K562 (cell line): ENCODE results near the gene KAT2B. TPM values are rescaled to one million over a fixed set of nuclear protein-coding genes. Genes with fewer than 3 reads are reported as not detected.

Experiments
- ARID2 ChIP-seq: fragments of 450-650 bp; IDR thresholded peaks from 2 replicates; pipeline ENCODE4 v1.6.1; 2017; ENCODE audit warnings: antibody characterized with exemption, mild to moderate bottlenecking
- ARNT ChIP-seq, 2 experiments: fragments of 450-650 bp; IDR thresholded peaks; 2 replicates each; pipeline ENCODE4 v1.6.1; 2016; ENCODE audit warnings: mild to moderate bottlenecking in 1 of 2
- CEBPG ChIP-seq, 3 experiments: fragments of 200-800 bp in 1 of 3; sonication (Bioruptor generic) in 1 of 3; sonication (generic) in 1 of 3; formaldehyde crosslinking in 1 of 3; IDR thresholded peaks in 2 of 3; conservative IDR thresholded peaks in 1 of 3; 2 replicates each; pipeline versions ENCODE4 v1.6.1 to v1.8.0; 2016 to 2022; ENCODE audit warnings: missing compliant biosample characterization in 2 of 3, missing genetic modification characterization in 2 of 3, mild to moderate bottlenecking in 1 of 3, missing genetic modification reagents in 1 of 3
- KDM1A ChIP-seq, 2 experiments: fragments of 450-650 bp; IDR thresholded peaks; 2 replicates each; pipeline ENCODE4 v1.6.1; 2016; ENCODE audit warnings: mild to moderate bottlenecking in 2 of 2
- NR2C1 ChIP-seq, 2 experiments: fragments of 450-650 bp; IDR thresholded peaks; 2 replicates each; pipeline ENCODE4 v1.6.1; 2017; ENCODE audit warnings: mild to moderate bottlenecking in 2 of 2, antibody characterized with exemption in 1 of 2, inconsistent platforms in 1 of 2, missing compliant biosample characterization in 1 of 2, missing genetic modification characterization in 1 of 2
- NR2C2 ChIP-seq, 2 experiments: fragments of 200-800 bp in 1 of 2; sonication (Bioruptor generic) in 1 of 2; sonication (generic) in 1 of 2; formaldehyde crosslinking in 1 of 2; IDR thresholded peaks; 2 replicates each; pipeline versions ENCODE4 v1.6.1 to v1.8.0; 2016 to 2022; ENCODE audit warnings: mild to moderate bottlenecking in 1 of 2, missing compliant biosample characterization in 1 of 2, missing genetic modification characterization in 1 of 2, missing genetic modification reagents in 1 of 2
- PML ChIP-seq: IDR thresholded peaks from 2 replicates; pipeline ENCODE4 v1.6.1; 2012; ENCODE audit warnings: low read length, inconsistent platforms
- RNF2 ChIP-seq: sonication (generic); IDR thresholded peaks from 2 replicates; pipeline ENCODE4 v1.6.1; 2016
- STAT5A ChIP-seq: IDR thresholded peaks from 2 replicates; pipeline ENCODE4 v1.6.1; 2012; ENCODE audit warnings: low read length, inconsistent platforms, borderline replicate concordance
- TAF7 ChIP-seq: fragments of 450-650 bp; IDR thresholded peaks from 2 replicates; pipeline ENCODE4 v1.6.1; 2016; ENCODE audit warnings: missing genetic modification characterization, missing compliant biosample characterization
- ZBTB1 ChIP-seq: sonication (generic); formaldehyde crosslinking; IDR thresholded peaks from 2 replicates; pipeline ENCODE4 v1.8.1; 2023; ENCODE audit warnings: missing genetic modification reagents, low read depth, mild to moderate bottlenecking, borderline replicate concordance
- polyA plus RNA-seq, 8 experiments: library from polyadenylated mRNA; depleted of rRNA in 4 of 8; stranded (reverse) in 5 of 8; unstranded in 3 of 8; fragments of >200 nt; fragmentation: Nextera tagmentation in 2 of 8; fragmentation: Illumina TruSeq in 1 of 8; extraction: Ambion mirVana in 2 of 8; extraction: Trizol in 1 of 8; gene quantifications; 2 replicates each; pipeline versions ENCODE4 v1.2.1 to v1.2.3, GENCODE V29; 2011 to 2014; ENCODE audit warnings: inconsistent platforms in 1 of 8, missing spikeins in 1 of 8
- total RNA-seq, 7 experiments: library from RNA; depleted of rRNA in 6 of 7; stranded (reverse); fragments of >200 nt in 6 of 7; fragmentation: Illumina TruSeq in 2 of 7; extraction: Trizol in 2 of 7; gene quantifications; 2 replicates each; pipeline versions ENCODE4 v1.2.1 to v1.2.3, GENCODE V29; 2011 to 2021; ENCODE audit warnings: low replicate concordance in 1 of 7
- TF ChIP-seq, protein P1 (sequence below), 2 experiments: fragments of 450-650 bp; IDR thresholded peaks; 2 replicates each; pipeline ENCODE4 v1.6.1; 2018; ENCODE audit warnings: mild to moderate bottlenecking in 2 of 2, low read depth in 1 of 2; ENCODE audit not compliant: partially characterized antibody in 2 of 2
- TF ChIP-seq, protein P2 (sequence below): sonication (generic); IDR thresholded peaks from 2 replicates; pipeline ENCODE4 v1.6.1; 2016
- TF ChIP-seq, protein P3 (sequence below): sonication (generic); formaldehyde crosslinking; IDR thresholded peaks from 2 replicates; pipeline ENCODE4 v1.8.0; 2022; ENCODE audit warnings: missing genetic modification reagents, mild to moderate bottlenecking, borderline replicate concordance
- TF ChIP-seq, protein P4 (sequence below): sonication (generic); formaldehyde crosslinking; IDR thresholded peaks from 2 replicates; pipeline ENCODE4 v1.8.0; 2023; ENCODE audit warnings: mild to moderate bottlenecking, missing genetic modification reagents

The KAT2B gene
- total and polyA plus RNA-seq, 9 of the 15 experiments (the other 6 are each of a cell fraction or from before 2014, with no cell fraction given), result 3.3 to 14.9 (median 12.2) TPM

DNA sequence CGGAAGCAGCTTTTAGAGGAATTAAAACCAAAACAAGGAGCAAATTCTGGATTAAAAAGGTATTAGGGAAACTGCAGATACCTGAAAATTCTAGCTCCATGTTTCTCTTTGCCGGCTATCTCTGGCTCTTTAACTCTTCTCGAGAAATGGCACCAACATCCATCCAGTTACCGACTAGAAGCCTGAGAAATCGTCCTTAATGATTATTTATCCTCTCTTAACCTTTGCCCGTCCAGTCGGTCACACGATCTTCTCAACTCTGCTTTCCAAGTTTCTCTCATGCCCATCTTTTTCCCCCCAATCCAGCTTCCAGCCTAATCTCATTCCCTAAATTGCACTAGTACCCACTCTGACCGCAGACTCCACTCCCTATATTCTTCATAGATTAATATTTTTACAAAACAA lies 146.4 kb downstream of the KAT2B start (continued):
- TF ChIP-seq ZBTB1 (CRISPR knock-in tag) (no peak), CEBPG (CRISPR knock-in tag; IDR thresholded peaks at IDR 0.05) (no peak), CEBPG (tag; conservative IDR thresholded peaks at IDR 0.05 in 1 of 2, IDR thresholded peaks at IDR 0.05 in 1 of 2) (no peak), NR2C1 (IDR thresholded peaks at IDR 0.05) (no peak), NR2C1 (tag; IDR thresholded peaks at IDR 0.05) (0 out of 2 replicates have a peak, but pooled peaks have one; percentile 3), STAT5A (peak; percentile 26; the same call in 1 of the 2 replicates), KDM1A (IDR thresholded peaks at IDR 0.05) (peak; percentile 11 to 41; a peak in 1 of 4 replicates), RNF2 (peak; percentile 3; the same call in 1 of the 2 replicates), PML (no peak), TAF7 (tag) (0 out of 2 replicates have a peak, but pooled peaks have one; percentile 50), ARID2 (0 out of 2 replicates have a peak, but pooled peaks have one; percentile 20), ARNT (IDR thresholded peaks at IDR 0.05) (0 out of 4 replicates have a peak, but pooled peaks of 1 of the 2 experiments have one; percentile 3), NR2C2 (CRISPR knock-in tag; IDR thresholded peaks at IDR 0.05) (no peak), NR2C2 (tag; IDR thresholded peaks at IDR 0.05) (peak; percentile 30; the same call in 1 of the 2 replicates)
- TF ChIP-seq, protein P1, sequence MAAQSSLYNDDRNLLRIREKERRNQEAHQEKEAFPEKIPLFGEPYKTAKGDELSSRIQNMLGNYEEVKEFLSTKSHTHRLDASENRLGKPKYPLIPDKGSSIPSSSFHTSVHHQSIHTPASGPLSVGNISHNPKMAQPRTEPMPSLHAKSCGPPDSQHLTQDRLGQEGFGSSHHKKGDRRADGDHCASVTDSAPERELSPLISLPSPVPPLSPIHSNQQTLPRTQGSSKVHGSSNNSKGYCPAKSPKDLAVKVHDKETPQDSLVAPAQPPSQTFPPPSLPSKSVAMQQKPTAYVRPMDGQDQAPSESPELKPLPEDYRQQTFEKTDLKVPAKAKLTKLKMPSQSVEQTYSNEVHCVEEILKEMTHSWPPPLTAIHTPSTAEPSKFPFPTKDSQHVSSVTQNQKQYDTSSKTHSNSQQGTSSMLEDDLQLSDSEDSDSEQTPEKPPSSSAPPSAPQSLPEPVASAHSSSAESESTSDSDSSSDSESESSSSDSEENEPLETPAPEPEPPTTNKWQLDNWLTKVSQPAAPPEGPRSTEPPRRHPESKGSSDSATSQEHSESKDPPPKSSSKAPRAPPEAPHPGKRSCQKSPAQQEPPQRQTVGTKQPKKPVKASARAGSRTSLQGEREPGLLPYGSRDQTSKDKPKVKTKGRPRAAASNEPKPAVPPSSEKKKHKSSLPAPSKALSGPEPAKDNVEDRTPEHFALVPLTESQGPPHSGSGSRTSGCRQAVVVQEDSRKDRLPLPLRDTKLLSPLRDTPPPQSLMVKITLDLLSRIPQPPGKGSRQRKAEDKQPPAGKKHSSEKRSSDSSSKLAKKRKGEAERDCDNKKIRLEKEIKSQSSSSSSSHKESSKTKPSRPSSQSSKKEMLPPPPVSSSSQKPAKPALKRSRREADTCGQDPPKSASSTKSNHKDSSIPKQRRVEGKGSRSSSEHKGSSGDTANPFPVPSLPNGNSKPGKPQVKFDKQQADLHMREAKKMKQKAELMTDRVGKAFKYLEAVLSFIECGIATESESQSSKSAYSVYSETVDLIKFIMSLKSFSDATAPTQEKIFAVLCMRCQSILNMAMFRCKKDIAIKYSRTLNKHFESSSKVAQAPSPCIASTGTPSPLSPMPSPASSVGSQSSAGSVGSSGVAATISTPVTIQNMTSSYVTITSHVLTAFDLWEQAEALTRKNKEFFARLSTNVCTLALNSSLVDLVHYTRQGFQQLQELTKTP (IDR thresholded peaks at IDR 0.05; ENCODE audit: low read depth in 1 of 2, partially characterized antibody in 2 of 2), result peak in 1 of 2 experiments; percentile 27
- TF ChIP-seq, protein P2, sequence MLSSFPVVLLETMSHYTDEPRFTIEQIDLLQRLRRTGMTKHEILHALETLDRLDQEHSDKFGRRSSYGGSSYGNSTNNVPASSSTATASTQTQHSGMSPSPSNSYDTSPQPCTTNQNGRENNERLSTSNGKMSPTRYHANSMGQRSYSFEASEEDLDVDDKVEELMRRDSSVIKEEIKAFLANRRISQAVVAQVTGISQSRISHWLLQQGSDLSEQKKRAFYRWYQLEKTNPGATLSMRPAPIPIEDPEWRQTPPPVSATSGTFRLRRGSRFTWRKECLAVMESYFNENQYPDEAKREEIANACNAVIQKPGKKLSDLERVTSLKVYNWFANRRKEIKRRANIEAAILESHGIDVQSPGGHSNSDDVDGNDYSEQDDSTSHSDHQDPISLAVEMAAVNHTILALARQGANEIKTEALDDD, result no peak
- TF ChIP-seq, protein P3, sequence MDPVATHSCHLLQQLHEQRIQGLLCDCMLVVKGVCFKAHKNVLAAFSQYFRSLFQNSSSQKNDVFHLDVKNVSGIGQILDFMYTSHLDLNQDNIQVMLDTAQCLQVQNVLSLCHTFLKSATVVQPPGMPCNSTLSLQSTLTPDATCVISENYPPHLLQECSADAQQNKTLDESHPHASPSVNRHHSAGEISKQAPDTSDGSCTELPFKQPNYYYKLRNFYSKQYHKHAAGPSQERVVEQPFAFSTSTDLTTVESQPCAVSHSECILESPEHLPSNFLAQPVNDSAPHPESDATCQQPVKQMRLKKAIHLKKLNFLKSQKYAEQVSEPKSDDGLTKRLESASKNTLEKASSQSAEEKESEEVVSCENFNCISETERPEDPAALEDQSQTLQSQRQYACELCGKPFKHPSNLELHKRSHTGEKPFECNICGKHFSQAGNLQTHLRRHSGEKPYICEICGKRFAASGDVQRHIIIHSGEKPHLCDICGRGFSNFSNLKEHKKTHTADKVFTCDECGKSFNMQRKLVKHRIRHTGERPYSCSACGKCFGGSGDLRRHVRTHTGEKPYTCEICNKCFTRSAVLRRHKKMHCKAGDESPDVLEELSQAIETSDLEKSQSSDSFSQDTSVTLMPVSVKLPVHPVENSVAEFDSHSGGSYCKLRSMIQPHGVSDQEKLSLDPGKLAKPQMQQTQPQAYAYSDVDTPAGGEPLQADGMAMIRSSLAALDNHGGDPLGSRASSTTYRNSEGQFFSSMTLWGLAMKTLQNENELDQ (CRISPR knock-in tag), result 0 out of 2 replicates have a peak, but pooled peaks have one; percentile 27
- TF ChIP-seq, protein P4, sequence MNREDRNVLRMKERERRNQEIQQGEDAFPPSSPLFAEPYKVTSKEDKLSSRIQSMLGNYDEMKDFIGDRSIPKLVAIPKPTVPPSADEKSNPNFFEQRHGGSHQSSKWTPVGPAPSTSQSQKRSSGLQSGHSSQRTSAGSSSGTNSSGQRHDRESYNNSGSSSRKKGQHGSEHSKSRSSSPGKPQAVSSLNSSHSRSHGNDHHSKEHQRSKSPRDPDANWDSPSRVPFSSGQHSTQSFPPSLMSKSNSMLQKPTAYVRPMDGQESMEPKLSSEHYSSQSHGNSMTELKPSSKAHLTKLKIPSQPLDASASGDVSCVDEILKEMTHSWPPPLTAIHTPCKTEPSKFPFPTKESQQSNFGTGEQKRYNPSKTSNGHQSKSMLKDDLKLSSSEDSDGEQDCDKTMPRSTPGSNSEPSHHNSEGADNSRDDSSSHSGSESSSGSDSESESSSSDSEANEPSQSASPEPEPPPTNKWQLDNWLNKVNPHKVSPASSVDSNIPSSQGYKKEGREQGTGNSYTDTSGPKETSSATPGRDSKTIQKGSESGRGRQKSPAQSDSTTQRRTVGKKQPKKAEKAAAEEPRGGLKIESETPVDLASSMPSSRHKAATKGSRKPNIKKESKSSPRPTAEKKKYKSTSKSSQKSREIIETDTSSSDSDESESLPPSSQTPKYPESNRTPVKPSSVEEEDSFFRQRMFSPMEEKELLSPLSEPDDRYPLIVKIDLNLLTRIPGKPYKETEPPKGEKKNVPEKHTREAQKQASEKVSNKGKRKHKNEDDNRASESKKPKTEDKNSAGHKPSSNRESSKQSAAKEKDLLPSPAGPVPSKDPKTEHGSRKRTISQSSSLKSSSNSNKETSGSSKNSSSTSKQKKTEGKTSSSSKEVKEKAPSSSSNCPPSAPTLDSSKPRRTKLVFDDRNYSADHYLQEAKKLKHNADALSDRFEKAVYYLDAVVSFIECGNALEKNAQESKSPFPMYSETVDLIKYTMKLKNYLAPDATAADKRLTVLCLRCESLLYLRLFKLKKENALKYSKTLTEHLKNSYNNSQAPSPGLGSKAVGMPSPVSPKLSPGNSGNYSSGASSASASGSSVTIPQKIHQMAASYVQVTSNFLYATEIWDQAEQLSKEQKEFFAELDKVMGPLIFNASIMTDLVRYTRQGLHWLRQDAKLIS (CRISPR knock-in tag), result 0 out of 2 replicates have a peak, but pooled peaks have one; percentile 53
